ENCODE data around the gene ZNF654. TPM values are rescaled to one million over a fixed set of nuclear protein-coding genes. Genes with fewer than 3 reads are reported as not detected.

Gene ZNF654
- polyA plus RNA-seq, 1 experiment, result 6.7 TPM

DNA sequence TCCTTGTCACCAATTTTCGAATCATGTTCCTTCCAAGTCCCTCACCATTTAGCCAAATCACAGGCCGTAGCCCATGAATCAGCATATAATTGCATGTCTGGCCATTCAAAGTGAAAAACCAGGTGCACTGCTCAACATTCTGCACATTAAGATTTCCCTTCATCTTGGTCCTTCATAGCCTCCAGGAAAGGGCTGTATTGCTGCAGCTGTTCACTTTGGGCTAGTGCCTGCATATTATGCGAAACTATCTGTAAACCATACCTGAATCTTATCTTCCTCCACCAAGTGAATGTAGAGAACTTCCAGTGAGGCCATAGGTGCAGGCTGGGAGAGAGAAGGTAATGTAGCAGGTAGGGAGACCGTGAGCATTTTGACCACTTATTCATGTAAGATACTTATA, 18.5 kb upstream of the ZNF654 start:
- Histone ChIP-seq H3K27ac (ENCODE audit: low read depth, low read length) (no peak overlapping the region), H3K4me3 (ENCODE audit: low read depth, low read length) (no peak overlapping the region), H3K9me3 (ENCODE audit: control insufficient read depth, insufficient read depth, low read length) (no peaks in the 10 kb centered on the region), H3K27me3 (ENCODE audit: control insufficient read depth, insufficient read depth, low read length) (no peaks in the 10 kb centered on the region)
- DNase-seq (ENCODE audit: low read depth, low spot score), result no peak
- ChIA-PET POLR2A (no interaction called here), CTCF (no interaction called here)
- TF ChIP-seq CTCF (IDR thresholded peaks at IDR 0.05; ENCODE audit: low read depth, low read length), result no peak

GRCh38 chr3:88041005-88041404, 18.1 kb upstream of the ZNF654 start:
- DNase-seq (ENCODE audit: low read depth, low spot score), result no peak
- no peaks in the 10 kb centered on the region for H3K9me3 ChIP-seq (ENCODE audit: control insufficient read depth, insufficient read depth, low read length)
- H3K4me3 ChIP-seq (ENCODE audit: low read depth, low read length), result no peak overlapping the region
- H3K27ac ChIP-seq (ENCODE audit: low read depth, low read length), result no peak overlapping the region
- CTCF ChIA-PET, result no interaction called here
- no peaks in the 10 kb centered on the region for H3K27me3 ChIP-seq (ENCODE audit: control insufficient read depth, insufficient read depth, low read length)
- POLR2A ChIA-PET, result no interaction called here
- TF ChIP-seq CTCF (IDR thresholded peaks at IDR 0.05; ENCODE audit: low read depth, low read length), result no peak

DNA sequence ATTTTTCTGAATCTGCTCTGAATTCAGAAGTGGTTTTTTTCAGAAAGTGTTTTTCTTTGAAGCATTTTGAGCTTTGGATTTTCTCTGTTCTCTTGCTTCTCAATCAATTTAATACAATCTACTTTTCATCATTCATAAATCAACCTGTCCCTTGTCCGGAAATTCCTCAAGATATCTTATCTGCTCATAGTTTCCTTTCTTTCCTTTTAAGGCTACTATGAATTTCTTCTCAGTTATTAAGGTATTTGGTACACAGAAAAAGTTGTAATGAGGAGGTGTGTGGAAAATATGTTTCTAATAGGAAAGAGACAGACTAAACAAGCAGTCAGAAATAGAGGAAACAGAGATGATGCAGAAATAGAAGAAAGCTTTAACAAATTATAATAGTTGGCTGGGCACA, 14.6 kb upstream of the ZNF654 start:
- no peak for DNase-seq (ENCODE audit: low read depth, low spot score)
- CTCF ChIA-PET, result no interaction called here
- Histone ChIP-seq H3K27me3 (ENCODE audit: control insufficient read depth, insufficient read depth, low read length) (no peaks in the 10 kb centered on the region), H3K9me3 (ENCODE audit: control insufficient read depth, insufficient read depth, low read length) (no peaks in the 10 kb centered on the region), H3K4me3 (ENCODE audit: low read depth, low read length) (no peak overlapping the region), H3K27ac (ENCODE audit: low read depth, low read length) (no peak overlapping the region)
- POLR2A ChIA-PET, result no interaction called here
- TF ChIP-seq CTCF (IDR thresholded peaks at IDR 0.05; ENCODE audit: low read depth, low read length), result no peak

- Histone ChIP-seq H3K27ac (ENCODE audit: low read depth, low read length) (no peak overlapping the region), H3K4me3 (ENCODE audit: low read depth, low read length) (no peak overlapping the region), H3K9me3 (ENCODE audit: control insufficient read depth, insufficient read depth, low read length) (no peaks in the 10 kb centered on the region), H3K27me3 (ENCODE audit: control insufficient read depth, insufficient read depth, low read length) (no peaks in the 10 kb centered on the region)
- POLR2A ChIA-PET, result no interaction called here
- DNase-seq (ENCODE audit: low read depth, low spot score), result no peak
- no peak for TF ChIP-seq CTCF (IDR thresholded peaks at IDR 0.05; ENCODE audit: low read depth, low read length)
- CTCF ChIA-PET, result interaction anchor here (0.8 kb wide), 1 partner anchor 67 kb away, joined by 3 read pairs; no protein-coding TSS in a partner anchor
Measured at GRCh38 chr3:88046766-88047165, 12.3 kb upstream of the ZNF654 start.

DNA sequence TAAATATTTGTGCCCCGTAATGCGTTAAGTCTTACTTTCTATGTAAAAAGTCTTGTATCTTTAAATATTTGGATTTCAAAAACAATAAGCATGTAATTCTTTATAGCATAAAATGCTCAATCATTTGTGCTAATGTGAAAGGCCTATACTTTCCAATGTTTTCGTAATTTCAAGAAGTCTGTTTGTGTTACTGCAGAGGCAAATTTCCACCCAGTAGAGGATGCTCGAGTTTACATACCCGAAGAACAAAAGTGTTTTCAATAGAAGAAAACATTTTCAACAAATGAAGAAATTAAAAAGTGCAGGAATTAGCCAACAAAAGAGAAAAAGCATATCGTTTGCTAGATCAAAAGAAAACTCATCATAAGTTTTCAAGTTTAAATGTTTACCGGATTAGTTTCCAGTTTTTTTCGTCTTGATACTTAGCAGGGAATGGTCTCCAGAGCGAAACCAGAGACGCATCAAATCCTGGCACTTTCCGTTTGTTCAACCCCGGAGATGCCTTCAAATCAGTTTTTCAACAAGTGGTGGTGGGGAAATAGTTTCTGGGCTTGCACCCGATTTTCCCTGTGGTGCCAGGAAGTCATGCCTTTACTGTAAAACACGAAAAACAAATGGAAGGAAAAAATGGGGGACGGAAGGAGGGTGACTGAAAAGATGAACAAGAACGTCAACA, 1.3 kb upstream of the ZNF654 start:
- peak; percentile 38 for TF ChIP-seq CTCF (IDR thresholded peaks at IDR 0.05; ENCODE audit: low read depth, low read length)
- POLR2A ChIA-PET, result interaction anchor here (0.7 to 1.9 kb wide), 3 partner anchors 56 to 798 kb away, joined by 4 to 17 read pairs (median 5); partner anchors contain the start of gene C3orf38
- CTCF ChIA-PET, result interaction anchor here (0.6 to 3.8 kb wide), 4 partner anchors 55 to 116 kb away, joined by 3 to 20 read pairs (median 4); no protein-coding TSS in a partner anchor
- Histone ChIP-seq H3K27me3 (ENCODE audit: control insufficient read depth, insufficient read depth, low read length) (no peaks in the 10 kb centered on the region), H3K27ac (ENCODE audit: low read depth, low read length) (peak overlapping the region; percentile 54), H3K9me3 (ENCODE audit: control insufficient read depth, insufficient read depth, low read length) (peaks cover 3% of the 10 kb centered on the region; the same call in 1 of the 2 replicates), H3K4me3 (ENCODE audit: low read depth, low read length) (peak overlapping the region; percentile 76)
- DNase-seq (ENCODE audit: low read depth, low spot score), result no peak

Data from AG04450 (cell line).